AG10803 (cell line): Measurements from ENCODE around the gene RGS8.

ENCODE experiments used
- DNase-seq: peaks from one replicate; pipeline ENCODE4 v3.0.0; 2010; ENCODE audit warnings: low read depth
- H3K4me3 ChIP-seq: 2 replicates; pipeline ENCODE4 v1.5.1; 2011; ENCODE audit warnings: mild to moderate bottlenecking, low read length, control low read depth
- TF ChIP-seq, protein P1 (sequence below): conservative IDR thresholded peaks from 2 replicates; pipeline ENCODE4 v1.5.1; 2011; ENCODE audit warnings: mild to moderate bottlenecking, low read length, control low read depth, inconsistent platforms

RGS8 gene

DNA sequence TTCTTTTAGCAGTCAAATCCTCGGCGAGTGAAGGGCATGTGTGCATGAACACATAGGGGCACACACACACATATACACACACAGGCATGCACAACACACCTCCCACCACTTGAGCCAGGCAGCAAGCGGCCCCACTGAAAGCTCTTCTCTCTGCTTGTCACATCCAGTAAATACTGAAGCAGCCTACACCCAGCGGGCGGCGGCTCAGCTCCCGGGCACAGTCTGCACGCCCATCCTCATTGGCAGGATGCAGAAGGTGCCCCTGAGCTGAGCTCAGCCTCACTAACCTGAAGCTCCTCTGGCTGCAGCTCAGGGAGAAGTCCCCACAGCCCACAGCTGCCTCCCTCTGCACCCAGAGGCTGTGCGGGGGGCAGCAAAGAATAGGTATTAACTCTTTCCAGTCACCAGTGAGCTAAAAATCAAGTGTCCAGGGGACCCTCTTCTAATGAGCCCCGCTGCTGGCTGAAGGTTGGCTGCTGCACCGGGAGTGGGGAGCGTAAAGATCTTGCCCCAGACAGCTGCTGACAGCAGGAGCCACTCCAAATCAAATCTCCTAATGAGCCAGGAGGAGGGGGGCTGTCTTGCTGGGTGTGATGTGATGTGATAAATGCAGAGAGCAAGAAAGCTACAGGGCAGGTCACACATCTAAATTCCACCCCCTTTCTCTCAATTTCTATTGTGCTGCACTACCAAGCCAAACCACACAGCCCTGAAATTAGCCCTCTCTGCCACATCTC, 12.5 kb downstream of the RGS8 start:
- DNase-seq, result no peak
- no peak overlapping the region for H3K4me3 ChIP-seq
- TF ChIP-seq, protein P1, sequence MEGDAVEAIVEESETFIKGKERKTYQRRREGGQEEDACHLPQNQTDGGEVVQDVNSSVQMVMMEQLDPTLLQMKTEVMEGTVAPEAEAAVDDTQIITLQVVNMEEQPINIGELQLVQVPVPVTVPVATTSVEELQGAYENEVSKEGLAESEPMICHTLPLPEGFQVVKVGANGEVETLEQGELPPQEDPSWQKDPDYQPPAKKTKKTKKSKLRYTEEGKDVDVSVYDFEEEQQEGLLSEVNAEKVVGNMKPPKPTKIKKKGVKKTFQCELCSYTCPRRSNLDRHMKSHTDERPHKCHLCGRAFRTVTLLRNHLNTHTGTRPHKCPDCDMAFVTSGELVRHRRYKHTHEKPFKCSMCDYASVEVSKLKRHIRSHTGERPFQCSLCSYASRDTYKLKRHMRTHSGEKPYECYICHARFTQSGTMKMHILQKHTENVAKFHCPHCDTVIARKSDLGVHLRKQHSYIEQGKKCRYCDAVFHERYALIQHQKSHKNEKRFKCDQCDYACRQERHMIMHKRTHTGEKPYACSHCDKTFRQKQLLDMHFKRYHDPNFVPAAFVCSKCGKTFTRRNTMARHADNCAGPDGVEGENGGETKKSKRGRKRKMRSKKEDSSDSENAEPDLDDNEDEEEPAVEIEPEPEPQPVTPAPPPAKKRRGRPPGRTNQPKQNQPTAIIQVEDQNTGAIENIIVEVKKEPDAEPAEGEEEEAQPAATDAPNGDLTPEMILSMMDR, result no peak

DNA sequence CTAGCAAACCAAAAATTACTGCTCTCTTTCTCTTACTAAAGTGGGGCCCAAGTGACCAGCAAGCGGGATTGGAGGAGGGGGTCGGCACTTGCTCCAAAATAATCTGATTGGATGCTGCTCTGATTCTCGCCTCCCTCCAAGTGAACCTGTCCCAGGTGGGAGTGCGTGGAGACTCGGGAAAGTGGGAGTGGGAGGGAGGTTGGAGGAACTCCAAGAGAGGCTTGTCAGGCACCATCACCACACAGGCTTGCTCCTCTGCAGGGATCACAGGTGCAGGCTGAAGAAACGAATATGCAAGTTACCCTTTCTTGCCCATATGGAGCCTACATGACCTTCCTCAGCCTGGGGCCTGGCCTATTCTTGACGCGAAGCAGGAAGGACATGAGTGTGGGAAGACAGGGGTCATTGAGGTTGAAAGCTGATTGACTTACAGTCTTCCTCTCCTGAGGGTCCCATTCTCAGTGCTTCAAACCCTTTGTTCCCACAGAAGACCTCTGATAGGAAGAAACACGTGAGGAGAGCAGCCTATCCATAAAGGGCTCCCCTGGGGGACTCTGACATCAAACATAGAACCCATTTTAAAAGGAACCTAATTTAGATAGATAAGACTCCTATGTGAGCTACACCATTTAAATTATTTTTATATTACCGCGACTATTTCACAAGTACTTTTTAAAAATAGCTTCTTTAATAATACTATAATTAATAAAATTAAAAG, 14.2 kb downstream of the RGS8 start:
- TF ChIP-seq, protein P1, result no peak
- no peak overlapping the region for H3K4me3 ChIP-seq
- no peak for DNase-seq

- DNase-seq, result no peak
- H3K4me3 ChIP-seq, result no peak overlapping the region
- TF ChIP-seq, protein P1, result no peak
Measured at GRCh38 chr1:182669266-182669665, 15.1 kb downstream of the RGS8 start.

DNA sequence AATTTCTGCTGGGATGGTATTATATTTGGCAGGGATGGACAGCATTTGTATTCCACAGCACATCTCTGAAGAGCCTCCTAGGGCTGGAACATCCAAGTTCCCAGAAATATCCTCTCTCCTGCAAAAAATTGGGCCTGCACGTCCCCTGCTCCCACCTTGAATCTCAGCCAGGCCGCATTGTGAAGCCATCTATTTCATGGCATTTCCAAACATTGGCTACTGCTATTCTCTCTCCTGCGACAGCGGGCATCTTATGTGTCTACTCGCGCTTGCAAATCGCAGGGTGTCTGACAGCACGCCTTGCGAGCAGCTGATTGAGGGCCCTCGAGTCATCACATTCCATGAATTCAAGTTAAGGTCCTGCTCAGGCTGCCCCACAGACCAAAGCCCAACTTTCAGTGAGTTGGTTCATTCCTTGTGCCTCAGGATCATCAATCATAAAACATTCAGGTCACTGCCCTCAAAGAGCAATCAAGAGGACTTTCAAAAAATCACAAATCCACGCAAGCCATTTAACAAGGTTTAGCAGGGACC, 15.8 kb downstream of the RGS8 start:
- DNase-seq, result no peak
- TF ChIP-seq, protein P1, result no peak
- no peak overlapping the region for H3K4me3 ChIP-seq

GRCh38 chr1:182667848-182668505, 16.4 kb downstream of the RGS8 start:
- no peak for DNase-seq
- TF ChIP-seq, protein P1, result no peak
- H3K4me3 ChIP-seq, result no peak overlapping the region

DNA sequence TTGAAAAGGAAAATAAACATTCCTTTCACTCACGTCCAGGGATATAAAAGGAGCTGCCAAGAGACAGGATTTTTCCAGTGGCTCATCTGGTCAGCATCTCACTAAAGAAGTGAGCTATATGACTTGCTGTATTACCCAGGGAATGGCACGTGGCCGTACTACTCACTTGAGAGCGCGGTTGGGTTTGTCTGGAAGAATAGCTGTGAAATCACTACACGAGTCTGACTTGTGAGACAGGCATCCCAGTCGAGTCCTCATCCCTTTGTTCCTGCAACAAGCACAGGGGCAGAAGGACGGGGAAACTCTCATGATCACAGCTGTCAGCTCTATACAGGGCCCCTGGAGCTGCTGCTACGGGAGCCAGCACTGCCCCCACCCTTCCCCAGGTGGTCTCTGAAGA, 17.7 kb downstream of the RGS8 start:
- H3K4me3 ChIP-seq, result no peak overlapping the region
- TF ChIP-seq, protein P1, result no peak
- no peak for DNase-seq

GRCh38 chr1:182664296-182664695, 20.1 kb downstream of the RGS8 start:
- DNase-seq, result no peak
- TF ChIP-seq, protein P1, result no peak

More at GRCh38 chr1:182664296-182664695, 20.1 kb downstream of the RGS8 start:
- H3K4me3 ChIP-seq, result no peak overlapping the region
